Brain microvascular endothelial cell (primary cell): ENCODE results near the gene PLXNA2.

Experiments used
- DNase-seq: peaks from one replicate; pipeline ENCODE4 v3.0.0-alpha.2; 2020
- H3K27ac ChIP-seq: fragments of 250-450 bp; sonication (Bioruptor Pico); 2 replicates; pipeline ENCODE4 v1.5.1; 2020; ENCODE audit warnings: mild to moderate bottlenecking, moderate library complexity
- H3K27me3 ChIP-seq: fragments of 250-450 bp; sonication (Bioruptor Pico); replicated peaks from 2 replicates; pipeline ENCODE4 v1.5.1; 2020; ENCODE audit warnings: mild to moderate bottlenecking
- H3K36me3 ChIP-seq: fragments of 250-450 bp; sonication (Bioruptor Pico); replicated peaks from 2 replicates; pipeline ENCODE4 v1.5.1; 2020; ENCODE audit warnings: mild to moderate bottlenecking
- H3K4me3 ChIP-seq: 2 replicates; pipeline ENCODE4 v1.5.1; 2011; ENCODE audit warnings: low read depth, mild to moderate bottlenecking, control low read depth, low read length, moderate library complexity
- CTCF ChIP-seq: IDR thresholded peaks from 2 replicates; pipeline ENCODE4 v1.5.1; 2011; ENCODE audit warnings: low read depth, mild to moderate bottlenecking, moderate library complexity, low read length, control low read depth, inconsistent platforms; ENCODE audit errors: missing control alignments
- in situ Hi-C: cut with HindIII; loops from 2 replicates; pipeline ENCODE4 v1.10.0; 2017; ENCODE audit warnings: low sequenced_read_pairs, low pct_ligation_motif_present

Gene PLXNA2

GRCh38 chr1:208233978-208234377, 10.2 kb downstream of the PLXNA2 start:
- DNase-seq, result no peak
- H3K27me3 ChIP-seq, result no peaks in the 10 kb centered on the region
- TF ChIP-seq CTCF, result no peak
- no peak overlapping the region for H3K27ac ChIP-seq
- no peaks in the 10 kb centered on the region for H3K36me3 ChIP-seq
- H3K4me3 ChIP-seq, result no peak overlapping the region
- in situ Hi-C loops, result no loop called here

GRCh38 chr1:208233546-208233945, 10.6 kb downstream of the PLXNA2 start:
- Histone ChIP-seq H3K27ac (no peak overlapping the region), H3K36me3 (no peaks in the 10 kb centered on the region), H3K4me3 (no peak overlapping the region), H3K27me3 (no peaks in the 10 kb centered on the region)
- no peak for DNase-seq
- TF ChIP-seq CTCF, result no peak
- in situ Hi-C loops, result no loop called here

GRCh38 chr1:208232662-208233038, 11.5 kb downstream of the PLXNA2 start:
- H3K36me3 ChIP-seq, result no peaks in the 10 kb centered on the region
- no peak overlapping the region for H3K4me3 ChIP-seq
- no peak for DNase-seq
- no peak for TF ChIP-seq CTCF
- H3K27me3 ChIP-seq, result no peaks in the 10 kb centered on the region
- no peak overlapping the region for H3K27ac ChIP-seq
- in situ Hi-C loops, result no loop called here

GRCh38 chr1:208231881-208232661, 12.1 kb downstream of the PLXNA2 start:
- no peak for TF ChIP-seq CTCF
- Histone ChIP-seq H3K36me3 (no peaks in the 10 kb centered on the region), H3K4me3 (no peak overlapping the region), H3K27me3 (no peaks in the 10 kb centered on the region), H3K27ac (peak overlapping the region; percentile 5)
- DNase-seq, result peak; percentile 62
- in situ Hi-C loops, result no loop called here

GRCh38 chr1:208230668-208231529, 13.3 kb downstream of the PLXNA2 start:
- Histone ChIP-seq H3K27ac (no peak overlapping the region), H3K36me3 (no peaks in the 10 kb centered on the region), H3K27me3 (no peaks in the 10 kb centered on the region), H3K4me3 (no peak overlapping the region)
- DNase-seq, result no peak
- TF ChIP-seq CTCF, result no peak
- in situ Hi-C loops, result no loop called here
